ENCODE results near the gene KCP. TPM values are rescaled to one million over a fixed set of nuclear protein-coding genes. Genes with fewer than 3 reads are reported as not detected.

Gene KCP
- total and polyA plus RNA-seq, 2 donors (not counting 1 experiment from before 2014, with no cell fraction given), result 2.3 to 3.8 TPM

- ATAC-seq (ENCODE audit: low read depth) (no peak), DNase-seq (no peak)
- H3K36me3 ChIP-seq (replicated peaks in 1 of 2; ENCODE audit: control extremely low read depth in 1 of 2, control insufficient read depth in 1 of 2, extremely low read depth in 1 of 2, insufficient read depth in 2 of 2, low read length in 1 of 2), result no peaks in the 10 kb centered on the region
- peaks cover 0 to 6% of the 10 kb centered on the region in 2 donors for H3K4me1 ChIP-seq (ENCODE audit: control insufficient read depth in 2 of 2, insufficient read depth in 2 of 2, low read length in 2 of 2)
- H3K27ac Mint-ChIP-seq, result peak overlapping the region; percentile 24
- WGBS (ENCODE audit: insufficient coverage), result 87% methylated on average over 10 of the region's 11 CpGs
- no peak overlapping the region for H3K27ac ChIP-seq (ENCODE audit: low read length in 2 of 2)
- no peaks in the 10 kb centered on the region for H3K79me2 ChIP-seq (ENCODE audit: control insufficient read depth, insufficient read depth, low read length)
- H3K27me3 Mint-ChIP-seq, result peaks cover 3% of the 10 kb centered on the region
- H4K20me1 ChIP-seq (ENCODE audit: control insufficient read depth, insufficient read depth, low read length, poor library complexity, severe bottlenecking), result no peaks in the 10 kb centered on the region
- ChIA-PET CTCF (interaction anchor here (1.1 to 1.6 kb wide), 3 partner anchors 18 to 113 kb away, joined by 4 to 5 read pairs (median 4); partner anchors contain the start of gene ATP6V1F), POLR2A (no interaction called here)
- no peak overlapping the region for H3K4me3 ChIP-seq (ENCODE audit: control extremely low read depth in 1 of 5, extremely low read depth in 1 of 5, insufficient read depth in 1 of 5, low read depth in 2 of 5, low read length in 4 of 5)
- no peak overlapping the region for H2AFZ ChIP-seq (ENCODE audit: insufficient read depth, low read depth, low read length, poor library complexity, severe bottlenecking)
- TF ChIP-seq CTCF (IDR thresholded peaks at IDR 0.05) (no peak), EZH2 (IDR thresholded peaks at IDR 0.05; ENCODE audit: borderline replicate concordance, insufficient read depth, low read depth, low read length, poor library complexity, severe bottlenecking) (no peak)
- no peaks in the 10 kb centered on the region for H3K9me3 ChIP-seq (ENCODE audit: control extremely low read depth in 1 of 3, control insufficient read depth in 2 of 3, insufficient read depth in 1 of 3, low read length in 2 of 3)
- H3K4me1 Mint-ChIP-seq, result peaks cover 3% of the 10 kb centered on the region
- no peaks in the 10 kb centered on the region for H3K9me3 Mint-ChIP-seq (ENCODE audit: insufficient read depth)
- H3K27me3 ChIP-seq (replicated peaks in 1 of 4; ENCODE audit: control extremely low read depth in 1 of 4, control insufficient read depth in 3 of 4, insufficient read depth in 4 of 4, low read length in 3 of 4), result peaks cover 0 to 7% (median 3%) of the 10 kb centered on the region in 4 experiments
- H3K4me2 ChIP-seq (replicated peaks; ENCODE audit: low read depth, low read length, poor library complexity, severe bottlenecking), result no peak overlapping the region
- no peak overlapping the region for H3K4me3 Mint-ChIP-seq
- H3K9ac ChIP-seq (ENCODE audit: low read length), result no peak overlapping the region
- intact Hi-C loops (cut with micrococcal nuclease), result no loop called here
These were observed 29.6 kb downstream of the KCP start for GRCh38 chr7:128880791-128881457.

GRCh38 chr7:128879939-128880746, 30.4 kb downstream of the KCP start:
- H3K9me3 ChIP-seq (ENCODE audit: control extremely low read depth in 1 of 3, control insufficient read depth in 2 of 3, insufficient read depth in 1 of 3, low read length in 2 of 3), result no peaks in the 10 kb centered on the region
- peaks cover 0 to 7% (median 3%) of the 10 kb centered on the region in 4 experiments for H3K27me3 ChIP-seq (replicated peaks in 1 of 4; ENCODE audit: control extremely low read depth in 1 of 4, control insufficient read depth in 3 of 4, insufficient read depth in 4 of 4, low read length in 3 of 4)
- H3K27me3 Mint-ChIP-seq, result no peaks in the 10 kb centered on the region
- DNase-seq, result no peak
- TF ChIP-seq CTCF (IDR thresholded peaks at IDR 0.05) (no peak), EZH2 (IDR thresholded peaks at IDR 0.05; ENCODE audit: borderline replicate concordance, insufficient read depth, low read depth, low read length, poor library complexity, severe bottlenecking) (no peak)
- H3K4me1 Mint-ChIP-seq, result peaks cover 3% of the 10 kb centered on the region
- H3K4me3 Mint-ChIP-seq, result no peak overlapping the region
- no peak overlapping the region for H3K4me3 ChIP-seq (ENCODE audit: control extremely low read depth in 1 of 5, extremely low read depth in 1 of 5, insufficient read depth in 1 of 5, low read depth in 2 of 5, low read length in 4 of 5)
- ChIA-PET POLR2A (no interaction called here), CTCF (interaction anchor here (0.6 kb wide), 1 partner anchor 222 kb away, joined by 4 read pairs; no protein-coding TSS in a partner anchor)
- no peaks in the 10 kb centered on the region for H3K79me2 ChIP-seq (ENCODE audit: control insufficient read depth, insufficient read depth, low read length)
- no peak overlapping the region for H2AFZ ChIP-seq (ENCODE audit: insufficient read depth, low read depth, low read length, poor library complexity, severe bottlenecking)
- H3K27ac ChIP-seq (ENCODE audit: low read length in 2 of 2), result no peak overlapping the region
- intact Hi-C loops (cut with micrococcal nuclease), result no loop called here
- no peak overlapping the region for H3K9ac ChIP-seq (ENCODE audit: low read length)
- no peak for ATAC-seq (ENCODE audit: low read depth)
- H3K9me3 Mint-ChIP-seq (ENCODE audit: insufficient read depth), result no peaks in the 10 kb centered on the region
- H3K4me2 ChIP-seq (replicated peaks; ENCODE audit: low read depth, low read length, poor library complexity, severe bottlenecking), result no peak overlapping the region
- H3K27ac Mint-ChIP-seq, result no peak overlapping the region
- peaks cover 0 to 6% of the 10 kb centered on the region in 2 donors for H3K4me1 ChIP-seq (ENCODE audit: control insufficient read depth in 2 of 2, insufficient read depth in 2 of 2, low read length in 2 of 2)
- WGBS (ENCODE audit: insufficient coverage), result 65% methylated on average over 28 of the region's 31 CpGs
- no peaks in the 10 kb centered on the region for H3K36me3 ChIP-seq (replicated peaks in 1 of 2; ENCODE audit: control extremely low read depth in 1 of 2, control insufficient read depth in 1 of 2, extremely low read depth in 1 of 2, insufficient read depth in 2 of 2, low read length in 1 of 2)
- no peaks in the 10 kb centered on the region for H4K20me1 ChIP-seq (ENCODE audit: control insufficient read depth, insufficient read depth, low read length, poor library complexity, severe bottlenecking)
